Femur (tissue), 1 donor: ENCODE measurements around the gene HSPD1.

Experiments used
- DNase-seq: peaks from one replicate; pipeline ENCODE4 v3.0.0-alpha.2; 2017

The HSPD1 gene

GRCh38 chr2:197499594-197500502 lies at the start of gene HSPD1, which contains the start of gene HSPE1:
TSS of gene HSPD1 (minus strand) at chr2:197499840. CDS start at chr2:197498848, 992 bp downstream.
TSS of gene HSPE1 (plus strand) at chr2:197500379. CDS start at chr2:197500437, 58 bp downstream.
- peak; percentile 99 for DNase-seq

DNA sequence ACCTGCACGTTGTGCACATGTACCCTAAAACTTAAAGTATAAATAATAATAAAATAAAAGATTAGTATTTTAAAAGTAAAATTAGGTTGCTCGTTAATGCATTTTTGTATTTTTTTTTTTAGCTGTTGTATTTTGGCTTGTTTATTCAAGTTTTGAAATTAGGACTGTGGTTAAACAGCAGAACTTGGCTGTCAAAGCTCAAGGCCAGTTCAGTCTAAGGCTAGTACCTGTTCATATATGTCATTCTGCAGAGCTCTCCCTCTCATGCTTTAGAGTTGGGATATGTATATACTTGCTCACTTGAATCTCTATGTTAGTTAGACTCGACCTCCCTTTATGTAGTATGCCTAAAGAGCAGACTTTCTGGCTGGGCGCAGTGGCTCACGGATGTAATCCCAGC lies 48.9 kb upstream of the HSPD1 start:
- DNase-seq: no peak

GRCh38 chr2:197547163-197547900 lies 47.7 kb upstream of the HSPD1 start:
- no peak for DNase-seq

- no peak for DNase-seq
These were observed 43.6 kb upstream of the HSPD1 start for GRCh38 chr2:197543206-197543605.

DNA sequence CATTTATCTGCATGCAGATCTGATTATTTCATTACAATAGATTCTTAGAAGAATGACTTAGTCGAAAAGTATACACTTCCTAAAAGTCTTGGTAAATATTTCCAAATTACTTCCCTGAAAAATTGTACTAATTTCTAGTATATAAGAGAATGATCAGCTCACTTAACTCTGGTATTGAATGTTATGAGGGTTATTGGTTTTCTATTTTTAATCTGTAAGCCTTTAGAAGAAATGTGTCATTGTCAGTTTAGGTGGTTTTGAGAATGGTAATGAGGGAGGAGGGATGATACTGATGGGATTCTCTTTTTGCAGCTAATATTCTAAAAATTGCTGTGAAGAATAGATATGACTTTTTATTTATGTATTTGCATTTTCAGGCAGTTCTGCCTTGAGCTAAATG lies 40.1 kb upstream of the HSPD1 start:
- DNase-seq: no peak

DNA sequence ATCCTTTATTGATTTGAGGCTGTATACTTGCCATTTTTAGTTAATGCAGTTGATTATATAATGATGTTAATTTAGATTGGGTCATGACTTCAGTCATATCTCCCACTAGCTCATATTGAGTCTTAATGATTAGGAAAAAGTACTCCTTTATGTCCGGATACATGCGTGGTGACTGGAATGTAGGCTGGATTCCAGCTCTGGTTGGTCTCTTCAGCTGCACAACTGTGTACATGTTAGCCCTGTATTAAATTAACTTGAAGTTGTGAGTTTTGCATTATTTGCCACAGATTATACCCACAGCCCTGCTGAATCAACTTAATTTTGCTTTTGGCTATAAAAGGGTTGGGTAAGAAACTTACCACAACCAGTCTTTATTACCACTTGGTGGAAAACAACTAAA lies 38.8 kb upstream of the HSPD1 start:
- DNase-seq: no peak

GRCh38 chr2:197517150-197517549 lies 17.5 kb upstream of the HSPD1 start:
- no peak for DNase-seq

DNA sequence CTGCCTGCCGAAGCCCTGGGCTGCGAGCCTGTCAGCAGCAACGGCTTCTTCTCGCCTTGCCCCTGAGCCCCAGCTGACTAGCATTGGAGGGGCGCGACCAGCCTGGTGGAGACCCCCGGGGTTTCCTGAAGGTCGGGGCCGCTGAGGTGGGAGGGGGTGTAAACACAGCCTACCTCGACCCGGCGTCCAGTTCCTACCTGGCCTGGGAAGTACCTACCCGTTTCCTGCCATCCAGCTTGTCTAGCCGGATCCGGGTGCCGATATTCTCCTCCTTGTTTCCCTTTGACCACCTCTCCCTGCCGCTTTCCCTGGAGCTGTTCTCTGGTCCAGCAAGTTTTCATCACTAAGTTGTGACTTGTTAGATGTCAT lies 16.7 kb upstream of the HSPD1 start:
- DNase-seq: no peak

- peak; percentile 98 for DNase-seq
These were observed 16.2 kb upstream of the HSPD1 start, which contains the start of gene MOB4 for GRCh38 chr2:197515739-197516392. TSS of gene MOB4 (plus strand) at chr2:197516066. CDS start at chr2:197516087, 21 bp downstream.

- no peak for DNase-seq
These were observed 15.7 kb upstream of the HSPD1 start for GRCh38 chr2:197515315-197515738.

DNA sequence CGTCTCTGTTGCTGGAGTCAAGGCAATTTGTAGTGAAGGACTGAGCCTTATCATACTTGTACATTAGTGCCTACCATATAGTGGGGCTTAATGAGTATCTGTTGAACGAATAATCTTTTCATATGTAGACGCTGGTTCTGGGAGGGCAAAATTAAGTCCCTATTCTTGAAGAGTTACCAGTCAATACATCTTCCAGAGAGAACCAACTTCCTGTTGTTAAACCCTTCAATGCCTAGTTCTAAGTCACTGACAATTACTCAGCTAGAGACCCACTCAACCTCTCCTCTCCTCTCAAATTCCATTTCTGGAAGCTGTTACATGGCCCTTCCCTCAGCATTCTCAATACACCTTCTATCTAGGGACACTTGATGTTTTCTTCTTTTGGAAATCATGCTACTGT lies 15.1 kb upstream of the HSPD1 start:
- no peak for DNase-seq

GRCh38 chr2:197513915-197514314 lies 14.3 kb upstream of the HSPD1 start:
- no peak for DNase-seq

DNA sequence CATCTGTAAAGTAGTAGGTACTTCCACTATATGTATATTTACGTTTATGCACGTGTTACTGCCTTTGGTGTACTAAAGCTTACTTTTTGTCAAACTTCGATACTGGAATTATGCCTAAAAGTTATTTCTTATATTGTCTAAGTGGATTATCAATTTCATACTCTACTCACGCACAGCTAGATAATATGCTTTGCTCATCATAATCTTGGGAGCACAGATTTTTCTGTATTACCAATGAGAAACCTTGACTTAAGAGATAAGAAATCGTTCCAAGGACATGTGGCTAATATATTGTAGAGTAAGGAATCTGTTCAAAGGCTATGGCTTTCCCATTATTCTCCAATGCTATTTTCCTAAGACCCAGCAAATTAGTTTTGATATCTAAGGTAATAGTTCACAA lies 7.0 kb upstream of the HSPD1 start:
- DNase-seq: no peak

DNA sequence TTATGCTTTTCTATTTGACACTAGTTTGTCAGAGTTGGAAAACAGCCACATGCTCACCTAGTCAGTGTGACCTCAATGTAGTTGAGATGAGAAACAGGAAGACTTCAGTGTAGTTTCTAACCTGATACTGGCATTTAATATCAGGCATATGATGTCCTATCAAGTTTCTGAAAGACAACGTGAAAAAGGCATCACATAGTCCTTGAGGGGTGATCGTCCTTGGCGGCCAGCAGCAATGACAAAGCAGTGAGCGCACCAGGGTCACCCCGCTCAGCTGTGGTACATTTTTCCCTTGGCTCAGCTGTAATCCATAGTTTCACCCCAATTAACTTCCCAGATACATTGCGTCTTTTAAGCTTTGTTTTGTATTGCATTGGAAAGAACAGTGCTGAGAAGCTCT lies 4.9 kb upstream of the HSPD1 start:
- no peak for DNase-seq

GRCh38 chr2:197504000-197504399 lies 4.4 kb upstream of the HSPD1 start:
- no peak for DNase-seq

DNA sequence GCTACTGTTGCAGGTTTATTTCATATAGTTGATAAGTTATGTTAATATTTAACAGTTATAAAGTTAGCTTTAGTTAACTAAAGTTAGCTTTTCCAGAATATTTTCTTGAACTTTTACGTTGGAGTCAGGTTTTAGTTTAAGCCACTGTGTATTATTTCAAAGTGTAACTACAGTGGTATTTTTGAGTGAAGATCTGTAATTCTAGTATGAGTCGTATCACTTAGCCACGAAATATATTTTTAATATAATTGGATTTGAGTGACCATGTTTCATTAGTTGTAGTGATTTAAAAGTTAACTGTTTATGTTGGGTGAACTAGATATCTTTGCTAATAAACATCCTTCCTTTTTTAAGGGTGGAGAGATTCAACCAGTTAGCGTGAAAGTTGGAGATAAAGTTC lies 3.0 kb upstream of the HSPD1 start:
- no peak for DNase-seq

DNA sequence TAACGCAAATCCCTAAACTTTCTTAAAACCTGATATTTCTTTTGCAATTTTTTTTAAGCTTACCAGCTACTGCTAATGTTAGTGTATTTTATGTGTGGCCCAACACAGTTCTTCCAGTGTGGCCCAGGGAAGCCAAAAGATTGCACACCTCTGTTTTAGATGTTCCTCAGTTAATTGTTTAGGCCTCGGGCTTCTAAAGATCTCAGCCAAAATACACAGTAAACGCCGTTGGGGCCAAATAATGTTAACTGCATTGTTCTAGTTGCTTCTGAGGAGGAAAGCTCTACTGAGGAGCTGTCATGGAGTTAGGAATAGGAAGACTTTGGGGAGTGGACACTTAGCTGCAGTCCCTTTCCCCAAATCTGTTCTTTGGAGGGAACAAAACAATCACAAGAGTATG lies 2.6 kb upstream of the HSPD1 start:
- DNase-seq: no peak

DNA sequence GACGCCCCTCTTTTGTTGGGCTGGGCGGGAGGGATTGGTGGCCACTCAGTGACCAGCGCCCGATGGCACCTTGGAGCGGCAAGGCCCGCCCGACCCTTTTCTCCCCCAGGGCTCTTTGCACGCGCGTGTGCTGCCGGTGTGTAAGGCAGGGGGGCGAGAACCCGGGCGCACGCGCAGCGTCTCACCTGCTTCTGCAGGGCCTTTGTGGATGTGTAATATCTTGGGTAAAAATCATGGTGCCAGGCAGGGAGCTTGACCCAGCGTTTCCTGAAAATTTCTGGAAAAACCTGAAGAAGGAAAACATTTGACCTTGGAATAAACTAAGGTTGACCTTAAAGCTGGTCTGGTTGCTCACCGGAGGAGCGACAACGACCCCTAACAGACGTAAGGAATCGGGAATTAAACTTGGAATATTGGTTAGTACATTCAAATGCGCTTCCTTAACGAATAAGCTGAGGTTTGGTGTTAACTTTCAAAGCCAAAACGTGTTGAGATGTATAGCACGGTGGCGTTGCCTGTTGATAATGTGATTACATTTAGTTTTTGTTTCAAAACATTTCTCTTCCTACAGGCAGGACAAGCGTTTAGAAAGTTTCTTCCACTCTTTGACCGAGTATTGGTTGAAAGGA lies 977 bp upstream of the HSPD1 start:
- DNase-seq: no peak

DNA sequence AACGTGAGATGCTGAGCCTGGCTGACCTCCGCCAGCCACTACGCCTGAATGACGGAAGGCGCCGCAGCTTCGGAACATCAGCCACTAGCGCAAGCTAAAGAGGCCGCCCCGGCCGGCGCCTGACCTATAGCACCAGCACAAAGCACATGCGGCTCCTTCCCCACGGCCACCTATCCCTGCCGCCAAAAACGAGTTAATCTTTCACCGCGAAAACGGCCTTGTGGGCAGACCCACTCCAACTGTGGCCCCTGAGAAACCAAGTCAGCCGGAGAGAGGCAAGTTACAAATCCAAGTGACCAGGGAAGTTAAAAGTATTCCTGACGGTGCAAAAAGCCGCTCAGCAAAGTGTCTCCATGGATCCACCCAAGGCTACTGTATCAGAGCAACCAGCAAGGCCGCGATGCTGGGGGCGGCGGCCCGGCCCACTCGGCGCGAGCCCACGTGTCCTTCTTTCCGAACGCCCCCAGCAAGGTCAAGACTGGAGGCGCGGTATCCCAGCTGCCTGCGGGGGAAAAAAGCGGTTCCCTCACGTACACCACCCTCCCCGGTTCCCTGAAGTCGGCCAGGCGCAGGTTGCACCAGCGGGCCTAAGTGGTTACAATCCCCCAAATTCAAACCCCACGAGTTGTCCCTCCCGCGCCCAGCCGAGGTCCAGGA lies 575 bp downstream of the HSPD1 start:
- peak; percentile 82 for DNase-seq

DNA sequence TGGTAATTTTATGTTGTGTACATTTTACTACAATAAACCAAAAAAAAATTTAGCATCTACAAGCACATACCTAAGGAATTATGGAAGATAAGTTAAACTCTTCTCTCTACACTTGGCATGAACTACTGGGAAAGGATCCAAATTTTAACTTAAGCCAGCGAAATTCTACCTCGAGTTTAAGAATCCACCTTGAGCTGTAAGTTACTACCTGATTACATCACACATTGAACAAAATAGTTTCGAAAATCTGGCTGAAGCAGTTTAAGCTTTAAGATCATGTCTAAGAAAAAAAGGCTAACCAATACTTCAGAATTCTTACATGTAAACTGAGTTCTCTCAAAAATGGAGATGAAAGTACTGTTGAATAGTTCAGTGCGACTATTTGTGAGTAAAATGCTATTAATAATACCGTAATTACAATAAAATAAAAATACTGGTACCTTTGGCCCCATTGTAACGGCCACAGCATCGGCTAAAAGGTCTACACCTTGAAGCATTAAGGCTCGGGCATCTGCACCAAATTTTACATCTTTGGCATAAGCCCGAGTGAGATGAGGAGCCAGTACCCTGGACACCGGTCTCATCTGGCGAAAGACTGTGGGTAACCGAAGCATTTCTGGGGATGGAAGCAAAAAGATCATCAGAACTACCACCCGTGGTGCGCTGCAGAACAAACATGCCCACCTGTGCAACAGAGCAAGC lies 1.3 kb downstream of the HSPD1 start:
- DNase-seq: no peak

DNA sequence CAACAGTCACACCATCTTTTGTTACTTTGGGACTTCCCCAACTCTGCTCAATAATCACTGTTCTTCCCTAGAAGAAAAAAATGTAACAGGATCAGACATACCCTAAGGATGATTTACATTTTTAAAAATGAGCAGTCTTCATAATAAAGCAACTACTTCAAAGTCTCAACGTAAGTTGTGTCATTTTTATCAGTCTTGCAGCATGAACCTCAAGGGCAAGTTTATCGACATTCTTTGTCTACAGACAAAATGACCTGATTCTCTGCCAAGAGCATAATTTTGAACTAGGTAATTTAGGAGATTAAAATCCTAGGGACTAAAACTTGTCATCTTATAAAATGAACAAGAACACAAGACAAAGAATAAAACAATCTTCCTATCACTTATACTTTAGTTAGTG lies 2.3 kb downstream of the HSPD1 start:
- no peak for DNase-seq

GRCh38 chr2:197496695-197497094 lies 2.9 kb downstream of the HSPD1 start:
- DNase-seq: no peak
